ENCODE measurements around the gene ROR2.
A peak's percentile ranks its signal among the peaks of the same experiment; 100 is the strongest.
"Not testable (repeated sequence)": the region's sequence is repeated elsewhere in the genome, so short reads cannot be mapped to it uniquely, and the experiment has no call there.

Gene ROR2

GRCh38 chr9:91920630-91921350, 29.2 kb downstream of the ROR2 start:
- no peak for DNase-seq

GRCh38 chr9:91919621-91920020, 30.4 kb downstream of the ROR2 start:
- DNase-seq = no peak

GRCh38 chr9:91917436-91917835, 32.6 kb downstream of the ROR2 start:
- no peak for DNase-seq

GRCh38 chr9:91915524-91916263, 34.3 kb downstream of the ROR2 start:
- no peak for DNase-seq

GRCh38 chr9:91914937-91915336, 35.1 kb downstream of the ROR2 start:
- DNase-seq = no peak

- DNase-seq = no peak
These were observed 35.6 kb downstream of the ROR2 start for GRCh38 chr9:91914404-91914803.

GRCh38 chr9:91913986-91914385, 36.0 kb downstream of the ROR2 start:
- DNase-seq = no peak

- DNase-seq = no peak
These were observed 36.9 kb downstream of the ROR2 start for GRCh38 chr9:91913096-91913495.

- DNase-seq = no peak
These were observed 38.4 kb downstream of the ROR2 start for GRCh38 chr9:91911657-91912056.

GRCh38 chr9:91909256-91909655, 40.8 kb downstream of the ROR2 start:
- DNase-seq = not testable (repeated sequence)

GRCh38 chr9:91908746-91909145, 41.3 kb downstream of the ROR2 start:
- no peak for DNase-seq

- DNase-seq = no peak
These were observed 41.8 kb downstream of the ROR2 start for GRCh38 chr9:91908293-91908623.

GRCh38 chr9:91907484-91908292, 42.3 kb downstream of the ROR2 start:
- DNase-seq = no peak

- peak; percentile 27 for DNase-seq
These were observed 44.0 kb downstream of the ROR2 start for GRCh38 chr9:91905991-91906469.

- no peak for DNase-seq
These were observed 44.8 kb downstream of the ROR2 start for GRCh38 chr9:91905237-91905650.

- DNase-seq = no peak
These were observed 45.3 kb downstream of the ROR2 start for GRCh38 chr9:91904588-91905236.

GRCh38 chr9:91903126-91903911, 46.7 kb downstream of the ROR2 start:
- DNase-seq = no peak

GRCh38 chr9:91902475-91903125, 47.4 kb downstream of the ROR2 start:
- DNase-seq = no peak

- DNase-seq = no peak
These were observed 49.2 kb downstream of the ROR2 start for GRCh38 chr9:91900797-91901177.

GRCh38 chr9:91900055-91900796, 49.8 kb downstream of the ROR2 start:
- no peak for DNase-seq

GRCh38 chr9:91899594-91899993, 50.4 kb downstream of the ROR2 start:
- DNase-seq = no peak
